GM12874 (cell line): ENCODE measurements around the gene SMYD3.

Source experiments
- TF ChIP-seq, protein P1 (sequence below): IDR thresholded peaks from 2 replicates; pipeline ENCODE4 v1.5.1; 2011; ENCODE audit warnings: low read depth, mild to moderate bottlenecking, control low read depth, low read length, moderate library complexity; ENCODE audit not compliant: insufficient read depth

SMYD3 gene

DNA sequence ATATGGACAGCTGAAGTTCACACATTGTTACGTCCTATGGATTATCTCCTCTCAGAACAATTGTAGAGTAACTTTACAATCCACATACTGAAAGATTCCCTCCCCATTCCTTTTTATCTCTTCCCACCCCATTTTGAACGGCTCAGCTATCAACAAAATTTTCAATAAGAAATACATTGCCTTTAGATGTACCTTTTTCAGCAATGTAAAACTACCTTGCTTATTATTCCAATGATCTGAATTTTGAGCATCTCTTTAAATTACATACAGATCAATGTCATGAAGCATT, 503.7 kb downstream of the SMYD3 start:
- TF ChIP-seq, protein P1, sequence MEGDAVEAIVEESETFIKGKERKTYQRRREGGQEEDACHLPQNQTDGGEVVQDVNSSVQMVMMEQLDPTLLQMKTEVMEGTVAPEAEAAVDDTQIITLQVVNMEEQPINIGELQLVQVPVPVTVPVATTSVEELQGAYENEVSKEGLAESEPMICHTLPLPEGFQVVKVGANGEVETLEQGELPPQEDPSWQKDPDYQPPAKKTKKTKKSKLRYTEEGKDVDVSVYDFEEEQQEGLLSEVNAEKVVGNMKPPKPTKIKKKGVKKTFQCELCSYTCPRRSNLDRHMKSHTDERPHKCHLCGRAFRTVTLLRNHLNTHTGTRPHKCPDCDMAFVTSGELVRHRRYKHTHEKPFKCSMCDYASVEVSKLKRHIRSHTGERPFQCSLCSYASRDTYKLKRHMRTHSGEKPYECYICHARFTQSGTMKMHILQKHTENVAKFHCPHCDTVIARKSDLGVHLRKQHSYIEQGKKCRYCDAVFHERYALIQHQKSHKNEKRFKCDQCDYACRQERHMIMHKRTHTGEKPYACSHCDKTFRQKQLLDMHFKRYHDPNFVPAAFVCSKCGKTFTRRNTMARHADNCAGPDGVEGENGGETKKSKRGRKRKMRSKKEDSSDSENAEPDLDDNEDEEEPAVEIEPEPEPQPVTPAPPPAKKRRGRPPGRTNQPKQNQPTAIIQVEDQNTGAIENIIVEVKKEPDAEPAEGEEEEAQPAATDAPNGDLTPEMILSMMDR: no peak

DNA sequence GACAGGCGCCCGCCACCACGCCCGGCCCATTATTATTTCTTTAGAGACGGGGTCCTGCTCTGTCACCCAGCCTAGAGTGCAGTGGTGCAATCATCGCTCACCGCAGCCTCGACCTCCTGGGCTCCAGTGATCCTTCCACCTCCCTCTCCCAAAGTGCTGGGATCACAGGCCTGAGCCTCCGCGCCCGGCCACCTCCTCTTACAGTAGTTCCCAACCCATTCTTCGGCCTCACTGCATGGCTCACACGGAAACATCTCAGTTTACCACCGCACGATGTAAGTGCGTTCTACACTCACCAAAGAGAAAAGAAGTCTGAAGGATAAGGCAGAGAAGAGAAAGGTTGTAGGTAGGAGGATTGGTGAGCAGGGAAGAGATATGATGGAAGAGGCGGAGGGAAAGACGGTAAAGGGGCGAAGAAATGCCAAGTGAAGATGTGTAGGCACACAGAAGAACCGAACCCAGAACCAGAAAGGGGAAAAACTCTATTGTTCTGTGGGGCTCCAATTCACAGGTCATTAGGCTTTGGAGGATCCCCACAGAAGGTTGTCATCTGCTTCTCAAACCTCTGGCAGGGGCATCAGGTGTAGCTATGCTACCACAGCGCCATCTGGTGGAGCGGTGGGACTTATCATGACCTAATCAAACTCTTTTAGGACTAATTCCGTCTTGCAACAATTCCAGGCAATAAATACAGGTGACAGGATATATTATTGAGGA, 504.2 kb downstream of the SMYD3 start:
- TF ChIP-seq, protein P1: peak; percentile 76

DNA sequence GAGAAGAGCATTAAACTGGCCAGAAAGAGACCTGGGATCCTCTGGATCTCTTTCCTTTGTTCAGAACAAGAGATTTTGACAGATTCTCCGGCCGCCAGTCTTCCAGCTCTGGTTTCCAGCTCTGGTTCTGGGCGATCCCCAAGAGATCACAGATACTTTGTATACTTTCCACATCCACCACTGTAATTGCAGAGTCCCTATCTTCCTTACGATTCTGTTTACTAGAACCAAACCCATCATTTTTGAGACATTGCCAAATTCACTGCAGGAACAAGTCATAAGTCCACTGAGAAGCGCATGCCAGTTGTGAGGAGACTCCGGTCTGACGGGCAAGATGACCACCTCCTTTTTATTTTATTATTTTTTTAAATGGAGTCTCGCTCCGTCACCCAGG, 505.2 kb downstream of the SMYD3 start:
- TF ChIP-seq, protein P1: no peak

DNA sequence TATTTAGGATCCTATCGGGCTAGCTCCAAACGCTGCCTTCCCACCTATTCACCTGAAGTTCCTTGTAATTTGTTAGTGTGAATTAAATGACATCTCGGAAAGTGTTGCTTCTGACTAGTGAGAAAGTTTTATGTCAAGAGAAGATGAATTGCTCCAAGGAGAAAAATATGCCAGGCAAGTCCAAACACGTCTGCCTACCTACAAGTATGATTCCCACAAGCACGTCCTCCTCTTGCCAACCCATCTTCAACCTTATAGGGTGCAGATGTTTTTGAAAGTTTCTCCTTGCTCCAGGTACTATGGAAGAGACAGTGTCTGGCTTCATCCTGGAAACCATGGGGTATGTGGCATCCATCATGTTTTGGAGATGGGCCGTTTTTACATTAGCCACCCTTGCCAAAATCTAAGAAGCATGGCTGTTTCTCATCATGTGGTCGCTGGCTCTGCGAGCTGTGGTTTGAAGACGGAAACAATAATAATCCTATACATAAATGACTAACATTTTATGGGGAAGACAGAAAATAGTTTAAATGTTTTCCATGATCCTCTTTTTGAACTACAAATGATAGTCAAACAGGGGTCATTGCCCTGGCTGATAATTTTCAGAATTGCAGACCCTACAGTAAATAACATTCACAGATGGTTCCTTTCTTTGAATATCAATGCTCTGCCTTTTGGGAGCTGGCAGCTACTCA, 505.8 kb downstream of the SMYD3 start:
- TF ChIP-seq, protein P1: no peak

DNA sequence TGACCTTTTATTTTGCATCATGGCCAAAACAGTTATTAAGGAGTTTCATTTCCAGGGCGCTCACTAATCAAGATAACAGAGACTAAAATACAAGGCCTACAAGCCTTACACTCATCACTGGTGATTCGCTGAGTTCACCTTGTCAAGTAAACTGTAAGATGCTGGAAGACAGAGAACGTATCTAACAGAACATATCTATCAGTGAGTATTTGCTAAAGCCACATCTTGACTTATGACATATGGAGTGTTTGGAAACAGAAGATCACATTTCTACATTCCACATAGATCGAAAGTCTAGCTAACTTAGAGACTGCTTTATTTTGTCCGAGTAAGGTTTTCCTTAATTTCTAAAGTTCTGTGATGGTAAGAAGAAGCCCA, 506.5 kb downstream of the SMYD3 start:
- TF ChIP-seq, protein P1: no peak

DNA sequence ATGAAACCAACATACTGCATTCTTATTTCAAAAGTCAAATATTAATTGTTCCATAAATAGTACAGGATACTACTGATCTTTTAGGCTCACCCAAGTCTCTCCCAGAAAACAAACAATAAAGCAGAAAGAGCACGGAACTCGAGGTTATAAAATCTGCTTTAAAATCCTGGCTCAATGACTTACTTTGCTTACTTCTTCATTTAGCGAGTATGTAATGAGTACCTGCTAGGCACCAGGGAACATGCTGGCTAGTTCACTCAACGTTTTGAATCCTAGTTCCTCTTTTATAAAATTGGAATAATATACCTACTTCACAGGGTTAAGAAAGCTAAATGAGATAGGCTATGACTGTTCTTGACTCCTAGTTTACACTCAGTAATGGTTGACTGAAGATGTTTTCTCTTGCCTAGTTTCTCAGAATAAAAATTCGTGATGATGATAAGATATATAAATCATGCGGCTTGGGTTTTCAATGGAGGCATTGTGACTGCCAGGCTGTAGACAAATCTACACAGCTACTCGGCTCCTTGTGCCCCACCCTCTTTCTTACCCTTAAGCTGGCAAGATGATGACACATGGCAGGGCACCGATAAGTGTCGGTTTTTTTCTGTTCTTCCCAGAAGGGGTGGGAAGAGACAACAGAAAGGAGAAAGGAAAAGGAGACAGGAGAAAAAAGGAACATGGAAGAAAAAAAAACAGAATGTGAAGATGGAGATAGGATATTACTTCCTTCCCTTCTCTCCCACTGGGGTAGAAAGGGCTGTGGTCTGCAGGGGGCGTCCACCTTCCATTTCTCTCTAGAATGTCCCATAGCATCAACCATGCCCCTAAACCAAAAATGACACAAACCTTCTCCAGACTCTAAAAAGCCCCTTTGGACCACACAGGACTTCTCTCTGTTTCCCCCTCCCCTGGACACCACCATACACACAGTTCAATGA, 507.1 kb downstream of the SMYD3 start:
- TF ChIP-seq, protein P1: no peak
